Ovary (tissue), 9 donors: Measurements from ENCODE around the gene CSF3R. TPM values are rescaled to one million over a fixed set of nuclear protein-coding genes. Genes with fewer than 3 reads are reported as not detected.
"Not testable (repeated sequence)": the region's sequence is repeated elsewhere in the genome, so short reads cannot be mapped to it uniquely, and the experiment has no call there.

ENCODE experiments used
- DNase-seq, 5 donors: peaks; one replicate each; pipeline ENCODE4 v3.0.0-alpha.2; 2019 to 2020
- H3K27ac ChIP-seq, 2 donors: fragments of 200-600 bp; one replicate each; pipeline versions ENCODE4 v1.5.1 to v1.8.0; 2019 to 2022
- H3K27me3 ChIP-seq: fragments of 200-600 bp; one replicate; pipeline ENCODE4 v1.8.0; 2022
- H3K36me3 ChIP-seq: fragments of 200-600 bp; sonication (generic); one replicate; pipeline ENCODE4 v1.5.1; 2019
- H3K4me1 ChIP-seq: one replicate; pipeline ENCODE4 v1.8.1; 2013; ENCODE audit warnings: mild to moderate bottlenecking, moderate library complexity; ENCODE audit not compliant: insufficient read depth
- H3K4me3 ChIP-seq: fragments of 200-600 bp; sonication (generic); one replicate; pipeline ENCODE4 v1.5.1; 2017
- H3K9me3 ChIP-seq, 2 donors: fragments of 200-600 bp in 1 of 2; sonication (generic) in 1 of 2; one replicate each; pipeline versions ENCODE4 v1.5.1 to v1.8.1; 2013 to 2019; ENCODE audit warnings: mild to moderate bottlenecking in 1 of 2, moderate library complexity in 1 of 2
- EP300 ChIP-seq: sonication (generic); formaldehyde crosslinking; IDR thresholded peaks from one replicate; pipeline ENCODE4 v1.6.1; 2017; ENCODE audit warnings: antibody characterized with exemption
- POLR2A ChIP-seq: fragments of 450-650 bp; IDR thresholded peaks from one replicate; pipeline ENCODE4 v1.6.1; 2017; ENCODE audit warnings: antibody characterized with exemption, mild to moderate bottlenecking, moderate library complexity
- WGBS, 3 donors: extraction: QIAGEN DNeasy Blood & Tissue Kit in 1 of 3; methylation state at CpG; one replicate each; pipeline versions ENCODE4 v1.1.5 to v1.1.7; 2013 to 2017; 5-methylcytosine and 5-hydroxymethylcytosine counted together
- intact Hi-C, 4 donors: fragments of 100-400 bp; cut with DNase I; formaldehyde crosslinking; loops; one replicate each; pipeline versions ENCODE4 v1.11.0 to v1.15.1; 2022 to 2023
- polyA plus RNA-seq, 2 donors: library from polyadenylated mRNA; stranded (reverse); fragments of 200-250 nt in 1 of 2; fragments of 350-450 nt in 1 of 2; fragmentation: Illumina TruSeq in 1 of 2; extraction: RNeasy Lipid Tissue Mini Kit (QIAGEN cat#74804) in 1 of 2; gene quantifications; one replicate each; pipeline ENCODE4 v1.2.3, GENCODE V29; 2013 to 2014
- total RNA-seq, 7 donors: library from RNA; depleted of rRNA in 2 of 7; stranded (reverse); fragments of >200 nt in 2 of 7; fragmentation: NEBNext Ultra II Directional in 3 of 7; extraction: Animal tissue kit (Norgen Biotek cat#: 25700) in 3 of 7; gene quantifications; one replicate each; pipeline versions ENCODE4 v1.1.0 to v1.2.4, GENCODE V29; 2016 to 2023
- TF ChIP-seq, protein P1 (sequence below), 3 donors: fragments of 450-650 bp in 2 of 3; fragments of 200-600 bp in 1 of 3; IDR thresholded peaks; one replicate each; pipeline versions ENCODE4 v1.5.1 to v1.8.0; 2016 to 2022; ENCODE audit warnings: antibody characterized with exemption in 3 of 3, mild to moderate bottlenecking in 1 of 3
- donor health status: DM: no; HTN: no; CAD: no; lungs with moderate emphysema.
- donor health status: DM: no; HTN: no; CAD: no.
- donor health status: Bipolar disorder and iron deficiency.
- donor health status: DM: yes; HTN: yes; CAD: no.
- donor health status: DM: no; HTN: no; CAD: no.
- donor health status: DM: yes; HTN: yes; CAD: no.

The CSF3R gene
- total and polyA plus RNA-seq, 9 donors = 1.9 to 5.7 (median 4.7) TPM

DNA sequence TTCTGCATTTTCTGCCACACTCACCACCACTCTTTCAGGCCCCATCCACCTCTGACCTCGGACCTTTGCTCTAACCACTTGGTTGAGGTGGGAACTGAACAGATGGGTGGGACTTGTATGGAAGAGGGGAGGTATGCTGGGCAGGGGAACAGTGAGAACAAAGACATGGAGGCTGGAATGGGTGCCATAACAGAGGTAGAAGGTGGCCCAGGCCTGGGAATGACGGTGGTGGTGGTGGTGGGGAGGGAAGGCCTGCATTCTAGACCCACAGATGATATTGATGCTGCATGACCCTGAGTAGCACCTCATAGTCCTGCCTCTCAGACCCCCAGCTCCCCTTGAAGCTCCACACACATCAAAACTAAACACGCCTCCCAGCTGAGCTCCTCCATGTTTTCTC lies 5.2 kb upstream of the CSF3R start:
- Histone ChIP-seq H3K4me3 (no peak overlapping the region), H3K4me1 (no peaks in the 10 kb centered on the region), H3K36me3 (no peaks in the 10 kb centered on the region), H3K27me3 (no peaks in the 10 kb centered on the region), H3K27ac (no peak overlapping the region), H3K9me3 (no peaks in the 10 kb centered on the region)
- TF ChIP-seq POLR2A = no peak
- peak in 1 of 5 donors; percentile 7 for DNase-seq
- intact Hi-C loops = no loop called here
- WGBS, 3 donors = 74 to 85% (median 82%) methylated on average over 3 of the region's 3 CpGs

DNA sequence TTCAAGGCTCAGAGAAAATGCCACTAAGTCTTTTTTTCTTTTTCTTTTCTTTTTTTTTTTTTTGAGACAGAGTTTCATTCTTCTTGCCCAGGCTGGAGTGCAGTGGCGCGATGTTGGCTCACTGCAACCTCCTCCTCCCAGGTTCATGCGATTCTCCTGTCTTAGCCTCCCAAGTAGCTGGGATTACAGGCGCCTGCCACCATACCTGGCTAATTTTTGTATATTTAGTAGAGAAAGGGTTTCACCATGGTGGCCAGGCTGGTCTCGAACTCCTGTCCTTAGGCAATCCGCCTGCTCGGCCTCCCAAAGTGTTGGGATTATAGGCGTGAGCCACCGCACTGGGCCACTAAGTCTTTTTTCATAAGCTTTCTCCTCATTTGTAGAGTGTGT lies 4.6 kb upstream of the CSF3R start:
- peak overlapping the region in 1 of 2 donors; percentile 21 for H3K27ac ChIP-seq
- DNase-seq, H3K4me1 ChIP-seq, H3K9me3 ChIP-seq, intact Hi-C loops, H3K36me3 ChIP-seq, H3K27me3 ChIP-seq, H3K4me3 ChIP-seq: not testable (repeated sequence)
- 90 to 96% (median 90%) methylated on average over 9 of the region's 9 CpGs for WGBS, 3 donors

DNA sequence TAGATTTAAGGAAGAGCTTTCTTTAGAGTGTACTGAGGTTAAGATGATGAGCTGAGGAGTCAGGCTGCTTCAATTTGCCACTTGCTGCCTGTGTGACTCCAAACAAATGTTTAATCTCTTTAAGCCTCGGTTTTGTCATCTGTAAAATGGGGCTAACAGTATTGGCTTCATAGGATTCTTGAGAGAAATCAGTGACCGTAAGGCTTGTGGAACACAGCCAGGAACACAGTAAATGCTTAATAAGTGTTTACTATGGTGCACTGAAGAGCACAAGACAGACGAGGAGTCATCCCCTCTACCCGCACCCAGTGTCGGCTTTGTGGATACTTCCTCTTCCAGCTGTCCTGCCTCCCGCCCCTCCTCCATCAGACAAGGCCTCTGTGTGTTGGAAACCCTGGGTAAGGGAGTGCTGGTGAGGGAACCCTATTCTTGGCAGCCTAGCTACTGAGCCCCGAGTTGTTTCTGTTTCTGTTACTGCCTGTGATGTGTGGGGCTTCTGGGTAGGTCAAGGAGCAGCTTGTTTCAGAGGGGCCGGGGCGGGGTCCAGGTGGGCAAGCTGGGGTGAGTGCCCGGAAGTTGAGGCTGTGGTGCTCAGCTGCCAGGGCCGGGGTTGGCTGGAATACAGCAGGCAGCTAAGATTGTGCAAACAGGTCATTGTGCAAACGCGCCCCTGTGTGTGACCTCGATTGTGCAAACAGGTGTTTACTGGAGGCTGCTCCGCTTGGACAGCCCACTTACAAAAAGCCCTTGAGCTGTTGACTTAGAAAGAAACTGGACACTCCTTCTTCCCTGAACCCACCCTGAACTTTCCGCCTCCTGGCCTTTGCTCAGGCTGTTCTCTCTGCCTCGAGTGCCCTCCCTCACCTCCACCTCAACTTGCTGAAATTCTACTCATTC lies 4.0 kb upstream of the CSF3R start:
- TF ChIP-seq POLR2A (no peak), EP300 (no peak)
- TF ChIP-seq, protein P1, sequence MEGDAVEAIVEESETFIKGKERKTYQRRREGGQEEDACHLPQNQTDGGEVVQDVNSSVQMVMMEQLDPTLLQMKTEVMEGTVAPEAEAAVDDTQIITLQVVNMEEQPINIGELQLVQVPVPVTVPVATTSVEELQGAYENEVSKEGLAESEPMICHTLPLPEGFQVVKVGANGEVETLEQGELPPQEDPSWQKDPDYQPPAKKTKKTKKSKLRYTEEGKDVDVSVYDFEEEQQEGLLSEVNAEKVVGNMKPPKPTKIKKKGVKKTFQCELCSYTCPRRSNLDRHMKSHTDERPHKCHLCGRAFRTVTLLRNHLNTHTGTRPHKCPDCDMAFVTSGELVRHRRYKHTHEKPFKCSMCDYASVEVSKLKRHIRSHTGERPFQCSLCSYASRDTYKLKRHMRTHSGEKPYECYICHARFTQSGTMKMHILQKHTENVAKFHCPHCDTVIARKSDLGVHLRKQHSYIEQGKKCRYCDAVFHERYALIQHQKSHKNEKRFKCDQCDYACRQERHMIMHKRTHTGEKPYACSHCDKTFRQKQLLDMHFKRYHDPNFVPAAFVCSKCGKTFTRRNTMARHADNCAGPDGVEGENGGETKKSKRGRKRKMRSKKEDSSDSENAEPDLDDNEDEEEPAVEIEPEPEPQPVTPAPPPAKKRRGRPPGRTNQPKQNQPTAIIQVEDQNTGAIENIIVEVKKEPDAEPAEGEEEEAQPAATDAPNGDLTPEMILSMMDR (IDR thresholded peaks at IDR 0.05) = no peak
- Histone ChIP-seq H3K27ac (peak overlapping the region in 1 of 2 donors; percentile 21), H3K27me3 (no peaks in the 10 kb centered on the region), H3K4me1 (no peaks in the 10 kb centered on the region), H3K4me3 (no peak overlapping the region), H3K36me3 (no peaks in the 10 kb centered on the region), H3K9me3 (no peaks in the 10 kb centered on the region)
- intact Hi-C loops = no loop called here
- DNase-seq = peak in 4 of 5 donors; percentile 57 to 84 (median 70)
- WGBS, 3 donors = 31 to 51% (median 34%) methylated on average over 17 of the region's 17 CpGs

DNA sequence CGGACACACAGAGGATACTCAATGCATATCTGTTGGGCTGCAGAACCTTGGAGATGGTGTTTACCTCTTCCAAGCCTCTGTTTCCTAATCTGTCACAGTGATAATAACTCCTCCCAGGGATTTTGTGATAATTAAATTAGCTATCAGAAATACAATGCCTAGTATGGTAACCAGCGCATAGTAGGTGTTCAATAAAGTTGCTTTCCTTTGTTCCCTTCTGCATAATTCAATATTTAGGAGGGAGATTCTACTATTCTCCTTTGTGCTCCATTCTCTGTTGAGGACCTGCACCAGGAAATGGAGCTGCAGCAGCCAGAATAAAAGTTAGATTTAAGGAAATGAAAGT lies 3.4 kb upstream of the CSF3R start:
- TF ChIP-seq EP300 = no peak
- no peak for TF ChIP-seq POLR2A
- TF ChIP-seq, protein P1 (IDR thresholded peaks at IDR 0.05) = no peak
- H3K27ac ChIP-seq = no peak overlapping the region
- DNase-seq = no peak
- H3K4me1 ChIP-seq = no peaks in the 10 kb centered on the region
- intact Hi-C loops = no loop called here
- no peak overlapping the region for H3K4me3 ChIP-seq
- H3K27me3 ChIP-seq = no peaks in the 10 kb centered on the region
- H3K9me3 ChIP-seq = no peaks in the 10 kb centered on the region
- WGBS, 3 donors = 89 to 92% (median 90%) methylated on average over 2 of the region's 2 CpGs
- H3K36me3 ChIP-seq = no peaks in the 10 kb centered on the region

DNA sequence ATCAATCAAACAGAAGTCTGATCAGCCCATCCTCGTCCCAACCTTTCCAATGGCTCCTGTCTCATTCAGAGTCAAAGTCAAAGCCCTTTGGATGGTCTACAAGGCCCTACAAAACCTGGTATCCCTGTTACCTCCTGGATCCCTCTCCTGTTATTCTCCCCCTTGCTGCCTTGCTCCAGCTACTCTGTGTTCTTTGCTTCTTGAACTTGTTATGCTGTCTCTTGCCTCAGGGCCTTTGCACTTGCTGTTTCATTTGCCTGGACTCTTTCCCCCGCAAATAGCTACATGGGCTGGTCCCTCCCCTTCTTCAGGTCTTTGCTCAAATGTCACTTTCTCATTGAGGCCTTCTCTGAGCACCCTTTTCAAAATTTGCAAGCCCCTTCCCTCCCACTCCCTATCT lies 1.4 kb upstream of the CSF3R start:
- TF ChIP-seq EP300 (no peak), POLR2A (no peak)
- TF ChIP-seq, protein P1 (IDR thresholded peaks at IDR 0.05) = no peak
- no peaks in the 10 kb centered on the region for H3K27me3 ChIP-seq
- H3K9me3 ChIP-seq = no peaks in the 10 kb centered on the region
- no peaks in the 10 kb centered on the region for H3K36me3 ChIP-seq
- peak in 1 of 5 donors; percentile 1 for DNase-seq
- H3K27ac ChIP-seq = no peak overlapping the region
- H3K4me3 ChIP-seq = no peak overlapping the region
- WGBS, 3 donors = 72 to 88% (median 82%) methylated on average over 2 of the region's 2 CpGs
- intact Hi-C loops = no loop called here
- H3K4me1 ChIP-seq = no peaks in the 10 kb centered on the region
